Left lung (tissue), 10 donors: ENCODE measurements around the gene GRXCR2. TPM values are rescaled to one million over a fixed set of nuclear protein-coding genes. Genes with fewer than 3 reads are reported as not detected.
"Not testable (repeated sequence)": the region's sequence is repeated elsewhere in the genome, so short reads cannot be mapped to it uniquely, and the experiment has no call there.

Experiments used
- ATAC-seq: fragments of 200-7000 bp; cut with Tn5 transposase; one replicate; pipeline ENCODE4 v1.9.1; 2020; ENCODE audit warnings: moderate library complexity
- DNase-seq, 4 donors: peaks; one replicate each; pipeline ENCODE4 v3.0.0-alpha.2; 2013 to 2020
- H3K27ac ChIP-seq, 2 donors: fragments of 200-600 bp; sonication (generic) in 1 of 2; one replicate each; pipeline versions ENCODE4 v1.5.0 to v1.8.0; 2020 to 2021
- H3K27me3 ChIP-seq, 2 donors: fragments of 200-600 bp; sonication (generic) in 1 of 2; one replicate each; pipeline versions ENCODE4 v1.5.0 to v1.8.0; 2020 to 2021
- H3K36me3 ChIP-seq, 2 donors: fragments of 200-600 bp; sonication (generic) in 1 of 2; one replicate each; pipeline versions ENCODE4 v1.5.0 to v1.8.0; 2020 to 2021
- H3K4me1 ChIP-seq, 2 donors: fragments of 200-600 bp; one replicate each; pipeline ENCODE4 v1.8.0; 2021
- H3K4me3 ChIP-seq, 2 donors: fragments of 200-600 bp; sonication (generic) in 1 of 2; one replicate each; pipeline versions ENCODE4 v1.5.0 to v1.8.0; 2020 to 2021; ENCODE audit warnings: mild to moderate bottlenecking in 1 of 2
- H3K9me3 ChIP-seq, 2 donors: fragments of 200-600 bp; sonication (generic) in 1 of 2; one replicate each; pipeline versions ENCODE4 v1.5.0 to v1.8.0; 2020 to 2021
- intact Hi-C, 2 donors: fragments of 100-400 bp; cut with DNase I; formaldehyde crosslinking; loops; one replicate each; pipeline versions ENCODE4 v1.11.2 to v1.14.2; 2022
- polyA plus RNA-seq, 6 donors: library from polyadenylated mRNA; unstranded; fragments of 120-200 nt; gene quantifications; one replicate each; pipeline ENCODE4 v1.2.1, GENCODE V29; 2013; ENCODE audit not compliant: insufficient read length in 6 of 6
- total RNA-seq, 2 donors: library from RNA; stranded (reverse); fragmentation: NEBNext Ultra II Directional; extraction: Animal tissue kit (Norgen Biotek cat#: 25700); gene quantifications; one replicate each; pipeline ENCODE4 v1.2.1, GENCODE V29; 2021
- TF ChIP-seq, protein P1 (sequence below), 2 donors: fragments of 200-600 bp; sonication (generic) in 1 of 2; IDR thresholded peaks; one replicate each; pipeline versions ENCODE4 v1.5.0 to v1.8.0; 2021; ENCODE audit warnings: antibody characterized with exemption in 2 of 2
- donor health status: DM: no; HTN: yes; CAD: no.
- donor health status: DM: no; HTN: no; CAD: no.

The GRXCR2 gene
- total and polyA plus RNA-seq, 8 donors = not detected

DNA sequence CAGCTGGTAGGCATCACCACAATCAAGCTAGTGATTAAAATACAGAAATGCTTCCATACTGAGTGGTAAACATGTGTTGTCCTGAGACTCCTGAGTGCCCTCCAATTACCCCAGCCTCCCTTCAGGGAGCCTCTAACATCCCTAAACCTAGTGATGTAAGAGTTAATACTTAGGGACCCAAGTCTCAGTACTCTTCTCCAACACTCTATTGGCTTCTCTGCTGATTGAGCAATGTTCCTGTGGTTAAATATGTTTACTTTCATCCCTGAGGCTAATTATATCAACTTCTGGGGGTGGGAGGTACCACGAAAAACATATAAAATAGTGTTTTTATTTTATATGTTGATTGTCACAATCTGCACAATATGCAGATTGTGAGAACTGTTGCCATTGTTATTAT lies 5.0 kb downstream of the GRXCR2 start:
- TF ChIP-seq, protein P1, sequence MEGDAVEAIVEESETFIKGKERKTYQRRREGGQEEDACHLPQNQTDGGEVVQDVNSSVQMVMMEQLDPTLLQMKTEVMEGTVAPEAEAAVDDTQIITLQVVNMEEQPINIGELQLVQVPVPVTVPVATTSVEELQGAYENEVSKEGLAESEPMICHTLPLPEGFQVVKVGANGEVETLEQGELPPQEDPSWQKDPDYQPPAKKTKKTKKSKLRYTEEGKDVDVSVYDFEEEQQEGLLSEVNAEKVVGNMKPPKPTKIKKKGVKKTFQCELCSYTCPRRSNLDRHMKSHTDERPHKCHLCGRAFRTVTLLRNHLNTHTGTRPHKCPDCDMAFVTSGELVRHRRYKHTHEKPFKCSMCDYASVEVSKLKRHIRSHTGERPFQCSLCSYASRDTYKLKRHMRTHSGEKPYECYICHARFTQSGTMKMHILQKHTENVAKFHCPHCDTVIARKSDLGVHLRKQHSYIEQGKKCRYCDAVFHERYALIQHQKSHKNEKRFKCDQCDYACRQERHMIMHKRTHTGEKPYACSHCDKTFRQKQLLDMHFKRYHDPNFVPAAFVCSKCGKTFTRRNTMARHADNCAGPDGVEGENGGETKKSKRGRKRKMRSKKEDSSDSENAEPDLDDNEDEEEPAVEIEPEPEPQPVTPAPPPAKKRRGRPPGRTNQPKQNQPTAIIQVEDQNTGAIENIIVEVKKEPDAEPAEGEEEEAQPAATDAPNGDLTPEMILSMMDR (IDR thresholded peaks at IDR 0.05) = no peak
- Histone ChIP-seq H3K4me3 (no peak overlapping the region), H3K27me3 (no peaks in the 10 kb centered on the region), H3K36me3 (no peaks in the 10 kb centered on the region), H3K9me3 (no peaks in the 10 kb centered on the region), H3K27ac (no peak overlapping the region), H3K4me1 (peaks cover 0 to 4% of the 10 kb centered on the region in 2 donors)
- DNase-seq = peak in 1 of 4 donors; percentile 11
- intact Hi-C loops = no loop called here
- ATAC-seq = peak; percentile 38

DNA sequence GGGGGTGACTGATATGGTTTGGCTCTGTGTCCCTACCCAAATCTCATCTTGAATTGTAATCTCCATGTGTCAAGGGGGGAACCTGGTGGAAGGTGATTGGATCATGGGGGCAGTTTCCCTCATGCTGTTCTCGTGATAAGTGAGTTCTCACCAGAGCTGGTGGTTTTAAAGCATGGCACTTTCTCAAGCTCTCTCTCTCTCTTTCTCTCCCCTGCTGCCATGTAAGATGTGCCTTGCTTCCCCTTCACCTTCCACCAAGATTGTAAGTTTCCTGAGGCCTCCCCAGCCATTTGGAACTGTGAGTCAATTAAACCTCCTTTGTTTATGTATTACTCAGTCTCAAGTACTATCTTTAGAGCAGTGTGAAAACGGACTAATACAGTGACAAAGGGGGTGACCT lies 8.4 kb downstream of the GRXCR2 start:
- DNase-seq, ATAC-seq, H3K9me3 ChIP-seq, intact Hi-C loops, H3K36me3 ChIP-seq, H3K4me3 ChIP-seq, H3K27me3 ChIP-seq, H3K4me1 ChIP-seq, H3K27ac ChIP-seq: not testable (repeated sequence)

DNA sequence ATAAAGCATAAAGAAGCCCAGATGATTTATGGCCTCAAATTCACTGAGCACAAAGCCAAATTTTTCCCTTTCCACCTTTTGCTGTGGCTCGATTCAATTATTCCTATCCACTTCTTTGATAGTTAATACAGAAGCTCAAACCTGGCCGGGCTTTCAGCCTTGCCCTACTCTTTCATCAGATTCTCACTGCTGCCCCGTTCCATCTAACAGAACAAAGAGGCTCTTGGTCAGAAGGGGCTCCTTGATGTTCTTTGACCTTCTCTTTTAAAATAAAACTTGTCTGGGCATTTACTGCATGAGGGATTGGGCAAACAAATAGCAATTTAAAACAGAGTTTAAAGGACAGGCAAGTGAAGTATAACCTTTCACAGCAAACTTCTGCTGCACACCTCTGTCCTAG lies 9.8 kb downstream of the GRXCR2 start:
- Histone ChIP-seq H3K36me3 (no peaks in the 10 kb centered on the region), H3K9me3 (no peaks in the 10 kb centered on the region), H3K4me1 (peaks cover 0 to 4% of the 10 kb centered on the region in 2 donors), H3K4me3 (no peak overlapping the region), H3K27me3 (no peaks in the 10 kb centered on the region), H3K27ac (no peak overlapping the region)
- DNase-seq (no peak), ATAC-seq (no peak)
- intact Hi-C loops = no loop called here
- TF ChIP-seq, protein P1 (IDR thresholded peaks at IDR 0.05) = no peak

DNA sequence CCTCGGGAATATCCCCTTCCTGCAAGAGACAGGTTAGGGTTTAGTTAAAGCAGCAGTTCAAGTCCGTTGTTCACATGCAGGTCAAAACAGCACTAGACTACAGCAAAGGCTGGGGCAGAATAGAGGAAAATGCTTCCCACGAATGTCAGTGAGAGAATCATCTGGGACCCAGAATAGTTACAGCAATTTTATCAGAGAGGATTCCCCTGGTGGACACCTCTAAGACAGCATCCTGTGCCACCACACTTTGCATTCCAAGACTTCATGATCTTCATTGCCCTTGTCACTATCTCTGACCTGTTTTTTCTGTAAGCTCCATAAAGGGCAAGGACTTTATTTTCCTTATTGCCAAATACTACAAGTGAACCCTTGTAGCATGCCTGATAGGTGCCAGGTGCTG lies 12.9 kb downstream of the GRXCR2 start:
- DNase-seq (no peak), ATAC-seq (no peak)
- H3K36me3 ChIP-seq = no peaks in the 10 kb centered on the region
- intact Hi-C loops = no loop called here
- no peak overlapping the region for H3K4me3 ChIP-seq
- H3K27ac ChIP-seq = no peak overlapping the region
- H3K4me1 ChIP-seq = peaks cover 0 to 7% of the 10 kb centered on the region in 2 donors
- no peaks in the 10 kb centered on the region for H3K9me3 ChIP-seq
- TF ChIP-seq, protein P1 (IDR thresholded peaks at IDR 0.05) = no peak
- no peaks in the 10 kb centered on the region for H3K27me3 ChIP-seq

DNA sequence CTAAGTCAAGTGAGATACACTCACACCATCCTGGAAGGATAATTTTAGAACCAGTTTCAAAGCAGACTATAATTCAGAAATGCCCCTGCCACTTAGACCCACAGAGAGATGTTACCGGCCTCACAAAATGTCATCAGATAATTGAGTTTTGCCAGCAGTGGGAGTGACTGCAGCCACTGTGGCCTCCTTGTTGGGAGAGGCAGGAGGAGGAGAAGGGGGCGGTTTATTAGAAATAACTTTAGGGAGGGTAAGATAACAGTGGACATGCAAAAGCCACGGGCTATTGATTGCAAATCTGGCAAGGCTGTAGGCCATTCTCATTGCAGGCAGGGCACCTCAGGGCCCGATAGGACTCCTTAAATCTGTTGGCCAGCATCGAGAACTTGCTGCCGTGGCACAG lies 13.4 kb downstream of the GRXCR2 start:
- Histone ChIP-seq H3K4me3 (no peak overlapping the region), H3K4me1 (peaks cover 0 to 7% of the 10 kb centered on the region in 2 donors), H3K36me3 (no peaks in the 10 kb centered on the region), H3K9me3 (no peaks in the 10 kb centered on the region), H3K27me3 (no peaks in the 10 kb centered on the region), H3K27ac (no peak overlapping the region)
- intact Hi-C loops = no loop called here
- TF ChIP-seq, protein P1 (IDR thresholded peaks at IDR 0.05) = no peak
- DNase-seq (no peak), ATAC-seq (no peak)

DNA sequence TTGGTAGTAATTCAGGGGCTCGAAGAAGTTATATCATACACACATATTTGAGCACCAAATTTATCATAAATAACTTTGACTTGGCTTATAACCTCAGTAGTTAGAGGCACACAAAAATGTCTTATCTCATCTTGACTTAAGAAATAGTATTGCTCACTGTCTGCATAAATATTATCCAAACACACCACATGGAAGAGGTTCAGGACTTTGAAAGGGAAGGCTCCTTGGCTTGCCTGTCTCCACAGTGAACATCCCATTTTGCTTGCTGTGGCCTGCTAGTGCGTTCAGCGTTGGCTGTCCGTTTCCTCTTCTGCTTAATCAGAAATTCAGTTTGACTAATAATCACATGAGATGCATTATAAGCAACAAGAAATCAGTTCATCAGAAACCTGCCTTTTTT lies 13.9 kb downstream of the GRXCR2 start:
- no peak for DNase-seq
- H3K27me3 ChIP-seq = no peaks in the 10 kb centered on the region
- ATAC-seq = no peak
- no peaks in the 10 kb centered on the region for H3K9me3 ChIP-seq
- H3K4me1 ChIP-seq = peaks cover 0 to 7% of the 10 kb centered on the region in 2 donors
- no peak overlapping the region for H3K4me3 ChIP-seq
- TF ChIP-seq, protein P1 (IDR thresholded peaks at IDR 0.05) = no peak
- intact Hi-C loops = no loop called here
- no peak overlapping the region for H3K27ac ChIP-seq
- no peaks in the 10 kb centered on the region for H3K36me3 ChIP-seq
